8988T (cell line): ENCODE results near the gene GOLGA8M.
"Not testable (repeated sequence)": the region's sequence is repeated elsewhere in the genome, so short reads cannot be mapped to it uniquely, and the experiment has no call there.

ENCODE experiments used
- DNase-seq: peaks from one replicate; pipeline ENCODE4 v3.0.0; 2011

Gene GOLGA8M

DNA sequence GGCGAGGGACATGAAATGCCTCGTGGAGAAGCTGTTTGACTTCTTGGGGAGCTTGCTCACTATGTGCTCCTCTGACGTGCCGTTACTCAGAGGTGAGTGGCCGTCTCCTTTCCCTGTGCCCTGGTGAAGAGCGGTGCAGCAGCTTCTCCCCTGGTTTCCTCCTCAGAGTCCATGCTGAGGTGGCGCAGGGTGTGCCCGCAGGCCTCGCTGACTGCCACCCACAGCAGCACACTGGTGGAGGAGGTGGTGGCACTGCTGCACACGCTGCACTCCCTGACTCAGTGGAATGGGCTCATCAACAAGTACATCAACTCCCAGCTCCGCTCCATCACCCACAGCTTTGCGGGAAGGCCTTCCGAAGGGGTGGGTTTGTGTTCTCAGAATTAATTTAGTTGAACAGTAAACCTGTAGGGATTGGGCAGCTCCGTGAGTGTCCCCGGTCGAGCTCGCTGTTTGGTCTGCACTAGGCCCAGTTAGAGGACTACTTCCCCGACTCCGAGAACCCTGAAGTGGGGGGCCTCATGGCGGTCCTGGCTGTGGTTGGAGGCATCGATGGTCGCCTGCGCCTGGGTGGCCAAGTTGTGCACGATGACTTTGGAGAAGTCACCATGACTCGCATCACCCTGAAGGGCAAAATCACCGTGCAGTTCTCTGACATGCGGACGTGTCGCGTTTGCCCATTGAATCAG, 56.7 kb downstream of the GOLGA8M start:
- not testable (repeated sequence) for DNase-seq

DNA sequence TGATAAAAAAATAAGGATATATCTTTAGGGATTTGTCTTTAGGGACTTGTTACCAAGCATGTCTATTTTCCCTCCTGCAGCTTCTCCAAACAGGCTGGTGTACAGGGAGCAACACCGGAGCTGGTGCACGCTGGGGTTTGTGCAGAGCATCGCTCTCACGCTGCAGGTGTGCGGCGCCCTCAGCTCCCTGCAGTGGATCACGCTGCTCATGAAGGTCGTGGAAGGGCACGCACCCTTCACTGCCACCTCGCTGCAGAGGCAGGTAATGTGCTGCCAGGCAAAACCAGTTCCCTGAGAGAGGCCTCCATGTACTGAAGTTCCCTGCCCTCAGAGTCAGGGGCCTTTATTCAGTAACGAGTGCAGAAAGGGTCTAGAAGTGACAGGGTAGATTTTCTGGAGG, 58.0 kb downstream of the GOLGA8M start:
- not testable (repeated sequence) for DNase-seq

DNA sequence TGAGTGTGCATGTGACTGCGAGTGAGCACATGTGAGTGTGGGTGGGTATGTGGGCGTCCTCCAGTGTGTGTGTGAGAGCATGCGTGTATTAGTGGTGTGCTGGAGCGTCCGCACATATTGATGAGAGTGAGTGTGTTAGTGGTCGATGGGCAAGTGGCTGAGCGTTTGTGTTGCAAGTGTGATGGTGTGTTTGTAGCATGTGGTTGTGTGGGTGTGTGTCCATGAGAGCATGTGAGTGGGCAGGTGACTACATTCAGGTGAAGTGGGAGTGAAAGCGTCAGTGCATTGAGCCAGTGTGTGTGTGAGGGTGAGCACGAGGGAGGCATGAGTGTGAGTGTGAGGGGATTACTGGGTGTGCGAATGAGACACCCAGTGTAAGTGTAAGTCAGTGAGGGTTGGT, 59.7 kb downstream of the GOLGA8M start:
- DNase-seq = not testable (repeated sequence)
